ENCODE measurements around the gene RBFOX1. TPM values are rescaled to one million over a fixed set of nuclear protein-coding genes. Genes with fewer than 3 reads are reported as not detected.

The RBFOX1 gene
- total and polyA plus RNA-seq, 11 donors = 13.4 to 68.1 (median 48.2) TPM

DNA sequence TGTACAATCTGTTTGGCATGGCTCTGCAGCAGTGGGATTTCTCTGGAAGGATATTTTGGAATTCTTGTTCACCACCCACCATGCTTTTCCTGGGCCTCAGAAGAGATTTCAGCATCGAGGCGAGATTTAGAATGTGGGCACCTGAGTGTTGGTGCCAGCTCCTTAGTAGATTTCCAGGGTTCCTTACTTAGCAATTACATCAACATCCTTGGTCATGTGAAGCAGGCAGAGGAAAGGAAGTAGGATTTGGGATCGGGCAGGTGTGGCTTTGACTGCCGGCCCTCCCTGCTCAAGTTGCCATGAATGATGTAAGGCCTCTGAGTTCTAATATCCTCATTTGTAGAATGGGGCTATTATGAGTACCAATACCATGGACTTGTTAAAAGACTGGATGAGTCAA lies 13.1 kb upstream of the RBFOX1 start:
- Histone ChIP-seq H3K4me1 (no peaks in the 10 kb centered on the region), H3K4me3 (no peak overlapping the region), H3K27ac (peak overlapping the region in 2 of 12 donors; percentile 17 to 30), H3K36me3 (no peaks in the 10 kb centered on the region), H3K27me3 (no peaks in the 10 kb centered on the region), H3K9me3 (peaks cover 0 to 6% (median 0%) of the 10 kb centered on the region in 12 donors)
- WGBS, 4 donors = 68 to 85% (median 77%) methylated on average over 4 of the region's 4 CpGs
- ATAC-seq (peak in 1 of 4 donors; percentile 18), DNase-seq (no peak)
- intact Hi-C loops (cut with DNase I) = no loop called here
- TF ChIP-seq POLR2A (IDR thresholded peaks at IDR 0.05) = no peak

DNA sequence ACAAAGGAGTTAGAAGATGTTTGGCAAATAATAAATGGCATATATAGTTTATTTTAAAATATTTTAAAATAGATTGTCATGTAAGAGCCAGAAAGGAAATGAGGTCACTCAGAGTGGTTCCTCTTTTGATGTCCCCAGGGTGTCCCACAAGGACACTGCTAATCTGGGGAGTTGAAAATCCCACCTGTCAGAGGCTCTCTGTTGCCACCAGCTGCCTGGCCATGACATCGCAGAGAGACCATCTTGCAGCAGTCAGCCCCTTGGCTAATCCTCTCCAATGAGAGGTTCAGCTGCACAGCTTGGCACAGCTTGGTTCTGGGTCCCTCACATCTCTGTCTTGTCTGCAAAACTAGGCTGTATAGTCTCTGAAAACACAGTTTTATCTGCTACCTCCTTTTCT lies 11.0 kb upstream of the RBFOX1 start:
- no peak overlapping the region for H3K27ac ChIP-seq
- ATAC-seq = peak in 1 of 4 donors; percentile 34
- whole genome bisulfite sequencing, 4 donors = 25 to 60% (median 35%) methylated on average over 1 of the region's 1 CpG

DNA sequence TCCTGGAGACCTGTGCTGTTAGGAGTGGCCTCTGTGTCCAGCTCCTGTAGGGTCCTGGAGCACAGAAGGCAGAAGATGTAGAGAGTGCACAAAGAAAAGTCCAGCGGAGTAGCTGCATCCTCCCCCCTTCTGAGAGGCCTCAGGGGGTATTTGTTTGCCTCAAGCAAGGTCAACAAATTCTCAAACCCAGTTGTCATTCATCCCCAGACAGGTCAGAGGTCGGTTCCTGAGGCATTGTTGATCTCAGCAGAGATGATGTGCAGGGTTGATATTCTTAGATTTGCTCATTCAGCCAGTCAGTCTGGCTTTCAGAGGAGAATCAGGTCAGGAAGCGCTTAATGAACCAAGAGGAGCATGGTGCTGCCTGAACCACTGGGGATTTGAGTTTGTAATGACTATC lies 8.3 kb upstream of the RBFOX1 start:
- DNase-seq (no peak), ATAC-seq (no peak)
- intact Hi-C loops (cut with DNase I) = loop anchor here in 1 of 10 donors (10.0 kb wide), 1 partner anchor 80 kb away; no protein-coding TSS in a partner anchor
- H3K4me1 ChIP-seq = no peaks in the 10 kb centered on the region
- WGBS, 4 donors = 53 to 65% (median 59%) methylated on average over 3 of the region's 3 CpGs
- no peaks in the 10 kb centered on the region for H3K27me3 ChIP-seq
- no peak overlapping the region for H3K27ac ChIP-seq
- peaks cover 0 to 6% (median 0%) of the 10 kb centered on the region in 12 donors for H3K9me3 ChIP-seq
- H3K4me3 ChIP-seq = no peak overlapping the region
- TF ChIP-seq POLR2A (IDR thresholded peaks at IDR 0.05) = no peak
- TF ChIP-seq, protein P1, sequence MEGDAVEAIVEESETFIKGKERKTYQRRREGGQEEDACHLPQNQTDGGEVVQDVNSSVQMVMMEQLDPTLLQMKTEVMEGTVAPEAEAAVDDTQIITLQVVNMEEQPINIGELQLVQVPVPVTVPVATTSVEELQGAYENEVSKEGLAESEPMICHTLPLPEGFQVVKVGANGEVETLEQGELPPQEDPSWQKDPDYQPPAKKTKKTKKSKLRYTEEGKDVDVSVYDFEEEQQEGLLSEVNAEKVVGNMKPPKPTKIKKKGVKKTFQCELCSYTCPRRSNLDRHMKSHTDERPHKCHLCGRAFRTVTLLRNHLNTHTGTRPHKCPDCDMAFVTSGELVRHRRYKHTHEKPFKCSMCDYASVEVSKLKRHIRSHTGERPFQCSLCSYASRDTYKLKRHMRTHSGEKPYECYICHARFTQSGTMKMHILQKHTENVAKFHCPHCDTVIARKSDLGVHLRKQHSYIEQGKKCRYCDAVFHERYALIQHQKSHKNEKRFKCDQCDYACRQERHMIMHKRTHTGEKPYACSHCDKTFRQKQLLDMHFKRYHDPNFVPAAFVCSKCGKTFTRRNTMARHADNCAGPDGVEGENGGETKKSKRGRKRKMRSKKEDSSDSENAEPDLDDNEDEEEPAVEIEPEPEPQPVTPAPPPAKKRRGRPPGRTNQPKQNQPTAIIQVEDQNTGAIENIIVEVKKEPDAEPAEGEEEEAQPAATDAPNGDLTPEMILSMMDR (IDR thresholded peaks at IDR 0.05) = no peak
- H3K36me3 ChIP-seq = no peaks in the 10 kb centered on the region

More for the DNA sequence above, 11.0 kb upstream of the RBFOX1 start:
- H3K4me3 ChIP-seq = no peak overlapping the region
- no peaks in the 10 kb centered on the region for H3K4me1 ChIP-seq
- no peak for DNase-seq
- no peaks in the 10 kb centered on the region for H3K36me3 ChIP-seq
- H3K9me3 ChIP-seq = peaks cover 0 to 6% (median 0%) of the 10 kb centered on the region in 12 donors
- TF ChIP-seq, protein P1 (IDR thresholded peaks at IDR 0.05) = no peak
- no peak for TF ChIP-seq POLR2A (IDR thresholded peaks at IDR 0.05)
- H3K27me3 ChIP-seq = no peaks in the 10 kb centered on the region
- intact Hi-C loops (cut with DNase I) = loop anchor here in 1 of 10 donors (10.0 kb wide), 1 partner anchor 83 kb away; no protein-coding TSS in a partner anchor

DNA sequence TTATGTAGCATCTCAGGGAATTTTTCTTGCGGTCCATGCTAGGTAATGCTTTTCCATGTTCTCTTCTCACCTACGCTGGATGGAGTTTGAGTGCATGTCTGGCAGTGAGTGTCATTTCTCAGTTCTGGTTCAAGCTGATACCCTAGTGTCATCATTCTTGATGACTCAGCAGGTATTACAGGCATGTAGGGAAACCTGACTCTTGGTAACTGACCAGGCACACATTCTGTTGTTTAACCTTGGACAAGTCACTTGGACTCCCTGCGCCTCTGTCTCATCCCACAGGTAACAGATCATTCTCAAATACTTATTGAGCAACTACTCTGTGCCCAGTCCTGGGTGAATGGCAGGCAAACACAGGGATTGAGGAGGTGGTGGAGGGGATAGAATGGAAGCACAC lies 6.8 kb upstream of the RBFOX1 start:
- DNase-seq (no peak), ATAC-seq (no peak)
- 90 to 98% (median 94%) methylated on average over 3 of the region's 3 CpGs for WGBS, 4 donors
- Histone ChIP-seq H3K9me3 (no peaks in the 10 kb centered on the region), H3K4me1 (peaks cover 0 to 3% (median 0%) of the 10 kb centered on the region in 12 donors), H3K27me3 (no peaks in the 10 kb centered on the region), H3K4me3 (no peak overlapping the region), H3K36me3 (no peaks in the 10 kb centered on the region), H3K27ac (no peak overlapping the region)
- intact Hi-C loops (cut with DNase I) = loop anchor here in 1 of 10 donors (10.0 kb wide), 1 partner anchor 79 kb away; no protein-coding TSS in a partner anchor
- TF ChIP-seq, protein P1 (IDR thresholded peaks at IDR 0.05) = no peak
- TF ChIP-seq POLR2A (IDR thresholded peaks at IDR 0.05) = no peak

DNA sequence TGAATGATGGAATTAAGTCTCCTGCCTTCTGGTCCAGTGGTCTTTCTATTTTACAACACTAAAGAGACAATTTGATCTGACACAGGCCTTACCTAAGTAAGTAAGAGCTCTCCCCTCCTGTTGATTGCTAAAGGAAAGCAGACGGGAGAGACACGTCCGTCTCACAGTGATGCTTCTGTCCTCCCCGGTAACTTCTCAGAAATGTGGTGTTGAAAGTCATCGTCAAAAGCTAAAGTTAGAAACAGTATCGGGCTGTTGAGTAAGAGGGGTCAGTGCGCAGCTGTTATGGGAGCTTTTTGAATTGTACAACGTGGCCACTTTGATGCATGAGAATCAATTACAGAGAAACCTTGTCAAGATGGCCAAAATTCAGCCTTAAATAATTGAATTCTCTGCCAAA lies 1.9 kb upstream of the RBFOX1 start:
- Histone ChIP-seq H3K4me3 (peak overlapping the region in 1 of 12 donors; percentile 12), H3K4me1 (peaks cover 0 to 25% (median 1%) of the 10 kb centered on the region in 12 donors), H3K36me3 (no peaks in the 10 kb centered on the region), H3K27ac (peak overlapping the region in 11 of 12 donors; percentile 1 to 87 (median 80)), H3K27me3 (no peaks in the 10 kb centered on the region), H3K9me3 (no peaks in the 10 kb centered on the region)
- peak in 1 of 2 donors; percentile 27 for TF ChIP-seq POLR2A (IDR thresholded peaks at IDR 0.05)
- TF ChIP-seq, protein P1 (IDR thresholded peaks at IDR 0.05) = no peak
- intact Hi-C loops (cut with DNase I) = loop anchor here in 4 of 10 donors (5.0 kb wide), 2 partner anchors 42 to 47 kb away; no protein-coding TSS in a partner anchor
- 20 to 27% (median 26%) methylated on average over 8 of the region's 8 CpGs for WGBS, 4 donors
- DNase-seq (peak in 2 of 5 donors; percentile 9 to 51), ATAC-seq (peak; percentile 40 to 86 (median 84))

Data from heart left ventricle (tissue), 16 donors.